CD4-positive, alpha-beta T cell treated with Interleukin-2 at 100 ng/mL for 4 hours (primary cell): ENCODE results near the gene CRHR2.
"Not testable (repeated sequence)": the region's sequence is repeated elsewhere in the genome, so short reads cannot be mapped to it uniquely, and the experiment has no call there.

Experiments
- DNase-seq: peaks from one replicate; pipeline ENCODE4 v3.0.0-alpha.2; 2020; ENCODE audit warnings: low spot score

Gene CRHR2

GRCh38 chr7:30682212-30683083 is at the start of gene CRHR2:
CRHR2 (minus strand) TSS chr7:30682456; CDS start chr7:30682280, 176 bp downstream.
- DNase-seq, result no peak

GRCh38 chr7:30731581-30731980 is 49.3 kb upstream of the CRHR2 start:
- no peak for DNase-seq

- DNase-seq, result no peak
Measured at GRCh38 chr7:30730996-30731395, 48.7 kb upstream of the CRHR2 start.

DNA sequence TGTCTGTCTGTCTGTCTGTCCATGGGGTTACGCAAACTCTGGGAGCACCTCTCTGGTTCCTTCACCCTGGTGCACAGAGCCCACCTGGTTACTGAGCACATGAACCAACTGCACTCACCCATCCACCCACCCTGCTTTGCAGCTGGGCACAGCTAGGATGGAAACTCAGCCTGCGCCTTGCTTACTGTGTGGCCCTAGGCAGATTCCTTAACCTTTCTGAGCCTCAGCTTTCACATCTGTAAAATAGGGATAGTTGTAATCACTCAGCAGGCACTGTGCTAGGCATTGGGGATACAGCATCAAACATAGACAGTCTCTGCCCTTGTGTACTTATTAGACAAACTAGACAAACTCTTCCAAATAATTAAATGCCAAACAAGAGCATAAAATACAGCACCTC is 47.8 kb upstream of the CRHR2 start:
- DNase-seq, result no peak

GRCh38 chr7:30729642-30730041 is 47.4 kb upstream of the CRHR2 start:
- no peak for DNase-seq

DNA sequence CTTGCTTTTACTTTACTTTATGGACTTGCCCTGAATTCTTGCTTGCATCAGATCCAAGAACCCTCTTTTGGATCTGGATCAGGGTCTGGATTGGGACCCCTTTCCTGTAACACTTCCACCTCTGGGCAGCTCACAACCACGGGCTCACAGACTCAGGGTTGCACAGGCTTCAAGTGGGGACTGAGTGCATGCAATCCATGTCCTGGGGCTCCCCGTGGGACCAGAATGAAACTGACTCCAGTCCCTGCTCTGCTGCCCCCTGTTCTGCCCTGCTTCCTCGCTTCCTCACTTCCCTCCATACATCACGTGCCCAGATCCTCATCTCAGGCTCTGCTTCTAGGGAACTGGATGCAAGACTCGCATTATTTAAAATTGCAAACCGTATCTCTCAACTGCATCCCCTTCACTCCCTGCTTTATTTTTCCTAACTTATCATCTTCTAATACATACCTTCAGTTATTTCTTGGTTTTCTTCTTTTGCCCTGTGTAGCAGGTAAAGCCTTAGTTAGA is 46.4 kb upstream of the CRHR2 start:
- no peak for DNase-seq

DNA sequence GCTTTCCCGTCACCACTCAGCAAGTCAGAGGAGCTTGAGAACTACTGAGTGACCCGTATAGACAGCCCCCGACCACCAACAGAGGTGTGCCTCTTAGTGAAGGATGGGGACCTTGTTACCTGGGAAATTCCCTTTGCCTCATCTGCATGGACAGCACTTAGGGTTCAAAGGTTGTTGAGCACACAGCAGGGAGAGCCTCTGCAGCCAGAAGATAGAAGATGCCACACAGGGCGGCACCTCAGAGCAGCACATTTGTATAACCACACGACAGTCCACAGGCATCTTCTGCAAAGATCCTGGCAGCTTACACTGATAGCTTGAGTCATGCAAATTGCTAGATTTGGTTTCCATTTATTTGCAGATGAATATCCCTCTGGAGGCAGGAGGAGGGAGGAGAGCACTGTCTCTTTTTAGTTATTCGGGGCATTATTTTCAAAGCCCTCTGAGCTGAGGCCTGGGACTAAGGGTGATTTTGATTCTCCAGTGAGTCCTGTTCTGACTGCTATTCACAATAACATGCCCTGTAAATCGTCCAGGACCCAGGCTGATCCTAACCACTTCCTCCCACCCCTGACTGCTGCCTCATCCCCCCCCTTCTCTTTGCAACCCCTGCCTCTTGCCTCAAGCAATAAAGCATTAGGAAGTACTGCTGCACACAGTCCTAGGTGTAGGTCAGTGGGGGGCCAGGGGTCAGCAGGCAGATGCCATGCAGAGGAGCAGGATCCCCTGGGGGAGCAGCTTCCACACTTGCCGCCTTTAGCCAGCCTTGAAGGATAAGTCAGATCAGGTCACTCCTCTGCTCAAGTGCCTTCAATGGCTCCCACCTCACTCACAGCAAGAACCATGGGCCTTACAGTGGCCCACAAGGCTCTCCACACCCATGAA is 45.0 kb upstream of the CRHR2 start:
- peak; percentile 59 for DNase-seq

GRCh38 chr7:30726296-30727006 is 44.2 kb upstream of the CRHR2 start:
- peak; percentile 21 for DNase-seq

DNA sequence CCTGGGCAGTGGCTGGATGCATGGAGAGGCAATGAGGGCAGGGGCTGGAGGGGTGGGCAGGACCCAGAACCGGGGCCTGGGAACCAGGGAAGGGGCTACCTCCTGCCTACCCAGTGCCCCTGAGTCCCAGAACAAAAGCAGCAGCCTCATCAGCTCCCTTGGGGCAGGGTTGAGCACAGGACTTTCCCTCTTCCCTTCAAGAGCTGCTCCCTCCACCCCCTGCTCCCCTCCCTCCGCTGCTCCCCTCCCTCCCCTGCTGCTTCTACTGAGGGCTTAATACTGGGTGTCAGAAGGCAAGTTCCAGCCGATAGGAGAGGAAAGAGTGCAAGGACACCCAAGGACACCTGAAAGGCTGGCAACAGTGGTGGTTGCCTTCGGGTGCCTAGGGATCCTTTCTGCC is 41.5 kb upstream of the CRHR2 start:
- DNase-seq, result no peak

DNA sequence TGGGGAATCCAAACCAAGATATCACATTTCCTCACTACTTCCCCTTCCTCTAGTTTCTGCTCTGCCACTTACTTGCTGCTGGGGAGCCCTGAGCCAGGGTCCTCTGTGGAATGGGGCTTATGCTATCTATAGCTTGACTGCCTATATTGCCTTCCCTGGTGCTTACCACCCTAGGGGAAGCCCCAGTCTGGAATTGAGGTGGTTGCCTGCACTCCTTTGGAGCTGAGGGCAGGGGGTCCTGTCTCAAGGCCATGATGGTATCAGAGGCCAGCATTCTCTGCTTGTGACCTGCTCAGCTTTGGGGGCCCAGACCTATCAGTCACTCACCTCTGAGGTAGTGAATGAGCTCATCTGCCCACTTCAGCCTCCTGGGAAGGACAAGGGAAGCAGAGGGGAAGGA is 40.4 kb upstream of the CRHR2 start:
- DNase-seq, result no peak

- no peak for DNase-seq
Measured at GRCh38 chr7:30722187-30722586, 39.9 kb upstream of the CRHR2 start.

- no peak for DNase-seq
Measured at GRCh38 chr7:30721211-30721610, 39.0 kb upstream of the CRHR2 start.

GRCh38 chr7:30719434-30719833 is 37.2 kb upstream of the CRHR2 start:
- DNase-seq, result not testable (repeated sequence)

GRCh38 chr7:30717181-30717580 is 34.9 kb upstream of the CRHR2 start:
- no peak for DNase-seq

GRCh38 chr7:30714129-30714528 is 31.9 kb upstream of the CRHR2 start:
- DNase-seq, result no peak

- no peak for DNase-seq
Measured at GRCh38 chr7:30713392-30713791, 31.1 kb upstream of the CRHR2 start.

DNA sequence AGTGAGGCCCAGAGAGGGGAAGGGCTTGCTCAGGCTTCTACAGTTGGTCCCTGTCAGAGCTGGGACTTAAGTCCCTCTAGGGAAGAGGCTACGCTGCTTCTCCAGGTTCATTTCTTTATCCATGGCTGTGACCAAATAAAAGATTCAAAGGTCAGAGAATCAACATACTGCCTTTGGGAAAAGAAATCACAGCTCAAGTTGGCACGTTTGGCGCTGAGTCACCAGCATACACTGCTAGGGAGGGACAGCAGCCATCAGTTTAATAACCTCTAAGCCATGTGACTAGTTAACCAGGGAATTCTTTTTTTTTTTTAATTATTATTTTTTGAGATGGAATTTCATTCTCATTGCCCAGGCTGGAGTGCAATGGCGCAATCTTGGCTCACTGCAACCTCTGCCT is 28.4 kb upstream of the CRHR2 start:
- no peak for DNase-seq

DNA sequence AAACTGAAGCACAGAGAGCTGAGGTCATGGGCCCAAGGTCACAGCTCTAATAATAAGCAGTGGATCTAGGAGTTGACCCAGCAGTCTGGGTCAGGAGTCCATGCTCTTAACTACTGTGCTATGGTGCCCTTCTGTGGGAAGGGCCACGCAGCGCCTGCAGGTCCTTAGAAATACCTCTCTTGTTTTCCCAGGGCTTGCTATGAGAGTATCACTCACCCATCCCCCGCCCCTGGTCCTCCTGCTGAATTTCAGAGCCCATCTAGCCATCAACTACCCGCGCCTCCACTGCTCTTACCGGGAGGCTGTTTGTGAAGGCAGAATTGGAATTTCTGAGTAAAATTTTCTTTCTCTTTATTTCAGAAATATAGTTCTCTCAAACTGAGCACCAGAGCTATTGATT is 27.3 kb upstream of the CRHR2 start:
- no peak for DNase-seq

GRCh38 chr7:30708983-30709382 is 26.7 kb upstream of the CRHR2 start:
- DNase-seq, result no peak

- no peak for DNase-seq
Measured at GRCh38 chr7:30708412-30708811, 26.2 kb upstream of the CRHR2 start.

- no peak for DNase-seq
Measured at GRCh38 chr7:30707391-30708357, 25.4 kb upstream of the CRHR2 start.
